Measurements from ENCODE around the gene POLE3.

DNA sequence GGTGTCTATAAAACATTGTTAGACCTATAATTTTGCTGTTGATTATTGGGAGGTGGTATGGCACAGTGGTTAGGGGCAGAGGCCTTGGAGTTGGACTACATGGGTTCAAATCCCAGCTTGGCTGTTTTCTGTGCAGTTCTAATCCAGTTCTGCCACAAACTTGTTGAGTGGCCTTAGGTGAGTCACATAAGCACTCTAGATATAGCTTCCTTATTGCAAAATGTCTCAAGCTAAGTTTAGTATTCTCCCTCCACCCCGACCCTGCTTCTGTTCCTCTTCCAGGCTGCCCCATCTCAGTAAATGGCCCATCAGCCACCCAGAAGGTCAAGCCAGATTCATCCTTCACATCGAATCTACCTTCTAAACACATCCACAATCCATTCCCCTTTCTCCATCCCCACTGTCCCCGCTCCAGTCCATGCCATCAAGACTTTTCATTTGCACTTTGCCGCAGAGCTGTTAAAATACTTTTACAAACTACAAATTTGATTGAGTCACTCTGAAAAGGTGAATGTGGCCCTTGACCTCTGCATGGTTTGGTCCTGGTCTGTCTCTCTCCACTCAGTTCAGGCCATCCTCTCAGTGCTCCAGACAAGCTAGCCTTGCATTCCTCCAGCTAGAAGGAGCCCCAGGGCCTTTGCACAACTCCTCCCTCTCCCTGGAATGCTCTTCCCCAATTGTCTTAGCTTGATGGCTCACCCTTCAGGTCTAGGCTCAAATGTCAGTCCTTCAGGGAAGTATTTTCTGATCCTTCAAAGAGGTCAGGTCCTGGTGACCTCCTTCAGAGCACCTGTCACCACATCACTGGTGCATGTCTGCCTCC lies 23.7 kb downstream of the POLE3 start:
- TF ChIP-seq, protein P1, sequence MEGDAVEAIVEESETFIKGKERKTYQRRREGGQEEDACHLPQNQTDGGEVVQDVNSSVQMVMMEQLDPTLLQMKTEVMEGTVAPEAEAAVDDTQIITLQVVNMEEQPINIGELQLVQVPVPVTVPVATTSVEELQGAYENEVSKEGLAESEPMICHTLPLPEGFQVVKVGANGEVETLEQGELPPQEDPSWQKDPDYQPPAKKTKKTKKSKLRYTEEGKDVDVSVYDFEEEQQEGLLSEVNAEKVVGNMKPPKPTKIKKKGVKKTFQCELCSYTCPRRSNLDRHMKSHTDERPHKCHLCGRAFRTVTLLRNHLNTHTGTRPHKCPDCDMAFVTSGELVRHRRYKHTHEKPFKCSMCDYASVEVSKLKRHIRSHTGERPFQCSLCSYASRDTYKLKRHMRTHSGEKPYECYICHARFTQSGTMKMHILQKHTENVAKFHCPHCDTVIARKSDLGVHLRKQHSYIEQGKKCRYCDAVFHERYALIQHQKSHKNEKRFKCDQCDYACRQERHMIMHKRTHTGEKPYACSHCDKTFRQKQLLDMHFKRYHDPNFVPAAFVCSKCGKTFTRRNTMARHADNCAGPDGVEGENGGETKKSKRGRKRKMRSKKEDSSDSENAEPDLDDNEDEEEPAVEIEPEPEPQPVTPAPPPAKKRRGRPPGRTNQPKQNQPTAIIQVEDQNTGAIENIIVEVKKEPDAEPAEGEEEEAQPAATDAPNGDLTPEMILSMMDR (IDR thresholded peaks at IDR 0.05) = no peak
- no peak for TF ChIP-seq POLR2A (IDR thresholded peaks at IDR 0.05)

Data from lower leg skin (tissue), 3 donors.